DMS79 (cell line): ENCODE measurements around the gene WDR36.

Experiments
- DNase-seq: peaks from one replicate; lab custom pipeline; 2025; lab: John Stamatoyannopoulos, UW

Gene WDR36

DNA sequence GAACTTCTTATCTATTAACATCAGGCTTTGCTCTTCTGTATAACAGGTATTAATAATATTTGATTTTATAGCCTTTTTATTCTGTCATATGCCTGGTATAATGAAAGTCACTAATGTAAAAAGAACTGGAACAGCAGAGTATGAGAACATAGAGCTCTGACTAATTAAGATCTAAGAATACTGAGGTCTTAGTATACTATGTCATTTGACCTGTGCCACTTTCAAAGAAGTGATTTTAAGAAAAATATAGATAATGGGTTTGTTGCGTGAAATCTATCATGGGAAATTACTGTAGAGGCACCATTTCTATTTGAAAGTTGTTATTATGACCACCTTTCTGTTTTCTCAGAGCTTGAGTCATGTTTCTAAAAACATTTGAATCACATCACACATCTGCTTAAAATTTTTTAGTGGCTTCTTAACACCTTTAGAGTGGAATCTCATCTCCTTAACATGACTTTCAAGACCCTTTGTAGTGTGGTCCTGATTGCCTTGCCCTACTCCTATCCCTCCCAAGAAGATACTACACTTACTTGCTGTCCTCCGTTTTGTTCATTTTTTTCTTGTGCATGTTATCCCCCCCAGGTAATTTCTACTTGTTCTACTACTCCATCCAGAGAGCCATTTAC is 14.3 kb downstream of the WDR36 start:
- no peak for DNase-seq

DNA sequence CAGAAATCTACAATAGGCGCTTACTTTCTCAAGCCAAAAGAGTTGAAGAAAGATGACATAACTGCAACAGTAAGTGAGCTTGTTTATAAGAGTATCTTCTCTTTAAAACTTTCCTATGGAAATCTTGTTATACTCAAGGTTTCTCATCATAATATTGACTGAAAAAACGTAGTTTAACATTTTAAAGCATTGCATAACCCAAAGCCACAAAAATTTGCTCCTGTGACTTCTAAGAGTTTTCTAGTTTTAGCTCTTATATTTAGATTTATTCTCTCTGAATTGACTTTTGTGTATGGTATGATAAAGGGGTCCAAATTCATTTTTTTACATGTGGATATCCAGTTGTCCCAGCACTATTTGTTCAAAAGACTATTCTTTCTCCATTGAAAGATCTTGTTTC is 15.2 kb downstream of the WDR36 start:
- no peak for DNase-seq

DNA sequence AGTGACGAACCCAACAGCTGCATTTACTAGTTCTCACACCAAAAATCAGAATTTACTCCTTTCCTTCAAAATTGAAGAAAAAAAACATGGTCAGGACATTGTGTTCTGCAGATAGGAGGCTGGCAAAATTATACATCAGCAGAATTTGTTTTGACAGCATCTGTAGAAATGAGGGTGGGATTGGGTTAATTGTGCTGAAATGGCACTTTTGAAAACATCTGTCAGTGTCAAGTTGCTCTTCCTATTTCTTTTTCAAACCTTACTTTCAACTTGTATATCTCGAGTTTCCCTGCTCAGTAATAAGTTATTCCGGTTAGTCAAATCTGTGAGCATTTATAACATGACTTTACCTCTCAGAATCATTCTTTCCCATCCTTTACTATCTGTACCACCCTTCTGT is 19.8 kb downstream of the WDR36 start:
- DNase-seq: no peak

DNA sequence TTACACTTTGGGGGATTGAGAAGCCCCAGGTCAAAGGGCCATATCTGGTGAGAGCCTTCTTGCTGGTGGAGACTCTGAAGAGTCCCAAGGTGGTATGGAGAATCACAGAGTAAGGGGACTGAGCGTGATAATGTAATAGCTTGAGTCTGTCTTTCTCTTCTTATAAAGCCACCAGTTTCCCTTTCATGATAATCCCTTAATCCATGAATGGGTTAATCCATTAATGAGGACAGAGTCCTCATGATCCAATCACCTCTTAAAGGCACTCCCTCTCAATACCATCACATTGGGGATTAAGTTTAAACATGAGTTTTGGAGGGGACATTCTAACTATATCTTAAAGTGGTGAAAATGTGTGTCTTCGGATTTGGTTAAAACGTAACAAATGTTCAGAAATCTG is 21.5 kb downstream of the WDR36 start:
- DNase-seq: no peak

DNA sequence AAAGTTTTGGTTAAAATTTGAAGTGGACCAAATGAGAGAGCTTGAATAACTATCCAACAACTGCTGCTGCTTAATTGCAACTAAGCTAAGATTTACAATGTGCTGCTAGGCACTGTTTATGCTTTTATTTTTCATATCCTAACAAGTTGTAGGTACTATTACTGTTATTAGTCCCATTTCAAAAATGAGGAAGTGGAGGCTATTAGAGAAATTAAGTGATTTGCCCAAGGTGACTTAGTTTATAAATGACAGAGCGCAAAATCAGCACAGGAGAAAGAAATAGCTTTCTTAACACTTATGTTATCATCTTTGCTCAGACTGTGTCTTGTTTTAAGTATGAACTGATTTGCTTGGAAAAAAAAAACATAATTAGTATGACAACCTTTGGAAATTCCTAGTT is 23.1 kb downstream of the WDR36 start:
- DNase-seq: no peak

DNA sequence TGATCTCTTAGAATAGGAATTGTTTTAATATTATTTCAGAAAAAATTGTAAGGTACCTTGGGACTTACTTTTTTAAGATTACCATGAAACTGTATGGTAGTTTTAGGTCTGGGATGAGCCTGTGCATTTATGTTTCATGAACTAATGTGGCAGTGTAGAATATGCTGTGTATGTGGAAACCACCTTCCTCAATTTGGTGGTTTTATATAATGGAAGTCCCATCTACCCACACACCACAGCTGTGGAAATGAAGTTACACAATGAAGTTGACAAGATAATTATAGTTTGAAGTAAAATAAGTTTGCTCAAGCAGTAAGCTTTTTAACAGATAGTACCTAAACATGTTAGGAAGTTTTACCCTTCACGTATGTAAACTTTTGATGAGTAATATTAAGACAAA is 24.4 kb downstream of the WDR36 start:
- no peak for DNase-seq

DNA sequence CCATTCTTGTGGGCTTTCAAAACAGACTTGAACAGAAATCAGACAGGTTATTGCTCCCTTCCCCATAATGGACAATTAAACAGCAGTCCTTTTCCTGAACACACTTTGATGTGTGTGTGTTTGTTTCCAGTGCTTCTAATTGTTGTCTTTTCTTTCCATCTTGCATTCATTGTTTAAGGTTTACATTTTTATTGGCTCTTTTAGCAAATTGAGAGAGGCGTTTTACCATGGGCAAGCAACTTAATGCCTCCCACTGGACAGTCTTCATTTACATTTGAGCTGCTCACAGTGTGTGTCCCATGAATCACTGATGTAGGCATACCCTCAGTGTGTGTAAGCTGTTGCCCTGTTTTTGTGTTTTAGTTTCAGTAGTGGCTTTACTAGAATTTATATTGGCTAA is 25.0 kb downstream of the WDR36 start:
- DNase-seq: no peak

DNA sequence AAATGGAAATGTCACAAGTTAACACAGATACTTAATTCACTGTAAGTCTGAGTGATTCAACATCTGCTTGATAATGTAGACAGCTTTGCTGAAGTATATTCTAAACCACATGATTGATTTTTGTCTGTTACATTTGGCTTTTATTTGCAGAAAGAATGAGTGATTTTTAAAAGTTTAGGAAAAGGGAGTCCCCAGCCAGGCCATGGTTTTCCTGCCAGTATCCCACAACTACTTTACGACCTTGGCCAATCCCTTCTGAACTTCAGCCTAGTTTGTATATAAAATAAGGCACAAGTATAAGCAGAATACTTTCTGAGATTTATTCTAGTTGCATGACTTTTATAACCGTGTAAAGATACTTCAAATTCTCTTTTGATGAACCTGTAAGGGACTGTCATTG is 27.1 kb downstream of the WDR36 start:
- no peak for DNase-seq

DNA sequence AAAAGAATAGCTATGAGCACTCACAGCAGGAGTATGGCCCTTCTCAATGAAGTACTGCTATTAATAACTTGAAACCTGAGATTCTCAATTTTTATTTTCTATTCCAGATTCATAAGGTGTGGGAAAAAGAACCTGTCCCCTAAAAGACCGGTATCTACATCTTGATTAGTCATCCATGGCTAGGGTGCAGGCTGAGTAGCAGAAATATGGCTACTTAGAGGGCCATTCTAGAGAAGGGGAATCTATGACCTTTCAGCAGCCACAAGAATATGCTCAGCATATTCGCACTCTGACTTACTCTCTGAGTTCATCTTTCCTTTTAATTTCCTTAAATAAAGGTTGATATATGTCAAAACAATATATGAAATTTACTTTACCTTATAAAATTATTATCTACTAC is 27.7 kb downstream of the WDR36 start:
- DNase-seq: no peak

DNA sequence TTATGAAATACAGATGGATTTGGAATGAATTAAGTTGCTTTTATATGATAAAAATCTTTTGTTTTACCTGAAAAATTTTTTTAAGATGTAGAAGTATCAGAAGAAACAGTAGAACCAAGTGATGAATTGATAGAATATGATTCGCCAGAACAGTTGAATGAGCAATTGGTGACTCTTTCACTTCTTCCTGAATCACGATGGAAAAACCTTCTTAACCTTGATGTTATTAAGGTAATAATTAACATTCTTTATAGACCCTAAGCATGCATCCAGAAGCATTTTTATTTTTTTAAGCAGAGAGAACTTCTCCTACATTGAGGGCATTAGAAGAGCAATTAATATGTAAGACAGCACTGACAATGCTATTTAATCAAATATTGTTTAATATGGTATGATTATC is 28.8 kb downstream of the WDR36 start:
- no peak for DNase-seq

DNA sequence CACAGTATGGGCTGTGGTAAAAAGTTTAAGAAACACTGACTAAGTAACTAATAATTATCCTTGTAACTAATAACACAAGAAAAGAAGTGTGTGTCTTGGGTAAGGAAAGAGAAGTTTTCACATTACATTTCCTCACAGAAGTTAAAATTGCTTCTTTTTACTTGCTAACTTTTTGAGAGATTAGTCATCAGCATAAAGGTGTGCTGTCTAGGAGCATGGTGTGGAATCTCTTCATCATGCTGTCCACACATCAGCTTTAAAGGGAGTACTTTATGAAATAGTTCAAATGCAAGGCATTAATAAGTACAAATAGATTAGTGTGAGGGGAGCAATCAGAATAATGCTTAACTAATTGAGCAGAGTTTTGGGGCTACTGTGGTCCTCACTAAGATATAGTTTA is 29.8 kb downstream of the WDR36 start:
- no peak for DNase-seq

DNA sequence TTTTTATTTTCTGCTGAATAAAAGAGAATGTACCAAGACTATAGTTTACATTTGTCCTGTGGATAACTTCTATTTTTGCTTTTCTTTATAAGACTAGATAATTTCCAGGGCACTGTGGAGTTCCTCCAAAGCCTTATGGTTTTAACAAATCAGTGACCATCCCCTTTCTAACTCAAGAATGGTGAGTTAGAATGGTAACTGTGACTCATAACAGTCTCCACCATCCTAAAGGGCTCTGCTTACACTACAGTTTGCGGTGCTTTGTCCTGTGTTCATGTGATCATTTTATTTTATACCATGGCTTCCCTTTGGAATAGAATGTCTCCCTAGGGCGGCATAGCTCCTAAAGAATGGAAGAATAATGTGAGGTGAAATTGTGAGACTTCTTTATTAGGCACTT is 30.2 kb downstream of the WDR36 start:
- no peak for DNase-seq

DNA sequence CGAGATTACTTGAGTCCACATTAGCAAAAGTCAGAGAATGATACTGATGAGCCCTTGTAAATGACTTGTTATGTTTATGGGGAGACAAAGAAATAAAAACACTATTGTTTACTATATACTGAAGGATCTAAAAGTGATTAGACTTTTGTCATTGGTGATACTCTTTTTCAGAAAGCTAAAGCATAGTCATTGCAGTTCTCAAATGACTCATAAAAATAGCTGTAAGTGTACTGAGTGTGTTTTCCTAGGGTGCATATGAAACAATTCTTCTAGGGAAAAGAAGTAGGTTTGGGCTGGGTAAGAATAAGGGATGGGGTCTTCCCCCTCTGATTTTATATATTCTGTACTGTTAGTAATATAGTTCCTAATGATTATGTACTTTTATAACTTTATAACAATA is 32.6 kb downstream of the WDR36 start:
- no peak for DNase-seq

DNA sequence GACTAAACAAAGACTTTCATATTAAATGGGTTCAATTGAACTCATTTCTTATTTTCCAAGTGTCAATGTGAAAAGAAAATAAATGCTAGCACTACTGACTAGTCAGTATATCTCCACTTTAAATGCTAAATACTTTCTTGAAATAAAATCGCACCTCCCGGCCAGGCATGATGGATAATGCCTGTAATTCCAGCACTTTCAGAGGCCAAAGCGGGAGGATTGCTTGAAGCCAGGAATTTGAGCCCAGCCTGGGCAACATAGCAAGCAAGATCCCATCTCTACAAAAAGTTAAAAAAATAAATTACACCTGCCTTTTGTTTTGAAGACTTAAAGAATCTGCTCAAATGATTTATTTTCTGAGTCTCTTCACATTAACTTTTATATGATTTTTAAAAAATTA is 34.7 kb downstream of the WDR36 start:
- DNase-seq: no peak

DNA sequence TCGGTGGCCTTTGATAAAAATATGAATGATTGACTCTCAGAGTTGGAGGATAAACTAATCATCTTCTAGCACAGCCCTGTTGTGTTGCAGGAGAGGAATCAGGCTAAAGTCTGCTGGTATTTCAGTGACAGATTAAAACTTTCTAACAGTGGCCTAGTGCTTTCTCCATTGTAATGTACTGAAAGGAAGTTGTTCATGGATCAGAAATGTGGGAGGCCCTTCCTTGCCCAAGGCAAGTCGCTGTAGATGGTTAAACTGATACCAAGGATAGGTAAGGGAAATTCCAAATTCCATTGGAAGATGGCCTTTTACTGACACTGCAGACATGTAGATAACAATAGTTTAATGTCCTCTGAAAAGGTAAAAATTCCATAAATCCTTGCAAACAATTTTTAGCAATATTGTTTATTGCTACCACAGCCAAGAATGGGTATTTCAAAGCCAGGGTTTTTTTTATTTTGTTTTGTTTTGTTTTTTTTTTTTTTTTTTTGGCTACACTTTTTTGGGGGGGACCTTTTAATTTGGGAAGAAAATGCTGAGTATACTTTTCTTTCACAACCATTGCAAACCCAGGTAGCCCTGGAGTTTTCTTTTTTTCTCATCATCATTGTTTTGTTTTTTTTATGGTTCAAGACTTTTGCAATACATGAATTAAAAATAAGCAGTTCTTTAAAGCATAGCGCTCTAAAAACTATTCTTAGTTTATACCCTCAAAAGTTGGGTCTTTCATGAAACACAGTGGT is 35.5 kb downstream of the WDR36 start:
- no peak for DNase-seq

DNA sequence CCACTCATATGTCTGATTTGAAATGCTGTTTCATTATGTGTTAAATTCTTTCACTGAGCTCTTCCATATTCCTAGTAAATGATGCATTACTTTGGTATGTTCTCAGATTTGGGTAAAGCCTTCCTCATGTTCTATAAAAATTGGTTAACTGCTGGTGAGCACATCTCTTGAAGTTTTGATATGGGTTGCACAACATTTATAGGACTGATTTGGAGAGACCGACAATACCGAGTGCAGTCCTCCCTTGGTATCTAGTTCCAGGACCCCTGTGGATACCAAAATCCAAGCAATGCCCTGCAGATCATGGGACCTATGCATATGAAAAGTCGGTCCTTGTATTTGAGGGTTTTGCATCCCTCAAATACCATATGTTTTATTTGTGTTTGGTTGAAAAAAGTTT is 37.8 kb downstream of the WDR36 start:
- DNase-seq: no peak

DNA sequence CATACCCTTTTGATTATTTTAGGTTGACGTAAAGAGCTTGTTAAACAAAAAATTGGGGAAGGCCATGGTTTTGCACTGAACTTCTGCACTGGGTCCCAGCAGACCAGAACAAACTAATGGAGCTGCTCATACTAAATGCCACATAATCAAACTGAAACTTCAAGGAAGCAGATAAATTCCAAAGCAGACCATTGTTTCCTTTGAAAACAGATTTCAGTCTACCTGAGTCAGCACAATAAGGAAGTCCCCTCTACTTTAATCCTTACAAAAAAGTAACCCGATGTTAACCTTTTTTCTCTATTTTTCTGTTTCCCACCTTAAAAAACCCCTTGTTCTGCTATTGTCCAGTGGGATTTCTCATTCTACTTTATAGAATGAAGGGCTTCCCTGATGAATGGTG is 39.2 kb downstream of the WDR36 start:
- DNase-seq: no peak

DNA sequence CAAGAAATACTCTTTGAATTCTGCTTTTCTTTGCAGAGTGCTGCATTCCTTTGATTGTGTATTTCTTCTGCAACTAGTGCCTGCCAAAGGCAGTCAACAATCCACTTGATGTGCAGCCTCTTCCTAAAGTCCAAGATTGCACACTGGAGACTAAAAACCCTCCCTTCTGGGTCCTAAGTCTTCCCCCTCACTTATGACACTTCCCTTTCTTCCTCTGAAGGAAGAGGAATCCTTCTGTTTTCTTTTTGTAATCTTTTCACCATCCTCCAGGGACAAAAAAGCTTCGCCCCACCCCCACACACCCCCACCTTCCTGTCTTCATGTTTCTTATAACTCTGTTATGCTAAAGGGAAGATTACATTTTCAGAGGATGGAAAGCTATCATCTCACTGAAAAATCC is 39.9 kb downstream of the WDR36 start:
- no peak for DNase-seq

DNA sequence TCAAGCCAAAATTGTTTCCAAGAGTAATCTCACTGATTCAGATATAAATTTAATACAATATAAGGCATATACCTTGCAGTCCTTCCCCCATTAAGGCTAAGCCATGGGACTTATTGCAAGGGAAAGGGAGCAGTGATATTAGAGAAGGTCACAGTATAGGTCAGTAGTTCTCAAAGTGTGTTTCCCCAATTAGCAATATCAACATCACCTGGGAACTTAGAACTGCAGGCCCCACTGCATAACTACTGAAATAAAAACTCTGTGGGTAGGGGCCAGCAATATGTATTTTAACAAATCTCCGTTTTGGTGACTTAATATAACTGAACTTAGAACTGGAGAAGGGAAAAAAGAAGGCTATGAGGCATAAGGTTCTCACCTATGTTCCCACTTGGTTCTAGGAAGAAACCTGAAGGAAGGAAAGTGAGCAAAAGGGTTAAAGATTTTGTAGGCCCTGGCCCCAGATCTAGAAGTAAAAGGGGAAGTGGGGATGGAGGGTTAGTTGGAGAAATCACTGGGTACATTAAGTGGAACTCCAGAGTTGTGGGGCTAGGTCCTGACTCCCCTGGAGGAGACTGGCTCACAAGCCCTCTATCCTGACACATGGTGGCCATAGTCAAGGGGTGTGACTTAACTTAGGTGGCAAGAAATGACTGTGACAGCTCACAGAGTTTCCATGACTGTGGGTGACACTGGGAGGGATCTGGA is 40.7 kb downstream of the WDR36 start:
- DNase-seq: no peak

DNA sequence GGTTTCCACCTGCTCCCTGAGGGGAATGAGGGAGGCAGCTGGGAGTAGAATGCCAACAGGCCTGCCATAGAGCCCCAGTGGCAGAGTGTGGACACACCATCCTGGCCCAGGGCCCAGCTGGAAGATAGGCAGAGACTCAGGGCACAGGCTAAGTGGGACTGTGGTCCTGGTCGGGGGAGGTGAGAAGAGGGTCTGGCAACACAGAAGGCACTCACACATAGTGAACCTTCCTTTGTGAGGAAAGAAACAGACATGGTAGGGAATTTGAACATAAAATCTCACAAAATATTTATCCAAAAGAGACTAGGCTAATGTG is 41.2 kb downstream of the WDR36 start:
- no peak for DNase-seq

DNA sequence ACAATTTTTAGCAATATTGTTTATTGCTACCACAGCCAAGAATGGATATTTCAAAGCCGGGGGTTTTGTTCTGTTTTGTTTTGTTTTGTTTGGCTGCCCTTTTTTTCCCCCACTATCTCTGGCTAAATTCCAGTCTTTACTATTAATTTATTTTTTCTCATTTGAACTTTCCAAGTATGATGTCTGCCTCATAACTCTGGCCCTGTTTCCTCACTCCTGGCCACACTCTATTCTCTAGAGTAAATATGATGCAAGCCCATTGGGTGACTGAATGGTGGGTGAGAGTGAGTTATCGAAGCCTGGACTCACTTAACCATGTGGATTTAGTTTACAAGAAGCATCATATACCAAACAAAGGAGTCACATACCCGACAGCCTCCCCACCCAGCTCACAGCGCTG is 41.9 kb downstream of the WDR36 start:
- DNase-seq: no peak

DNA sequence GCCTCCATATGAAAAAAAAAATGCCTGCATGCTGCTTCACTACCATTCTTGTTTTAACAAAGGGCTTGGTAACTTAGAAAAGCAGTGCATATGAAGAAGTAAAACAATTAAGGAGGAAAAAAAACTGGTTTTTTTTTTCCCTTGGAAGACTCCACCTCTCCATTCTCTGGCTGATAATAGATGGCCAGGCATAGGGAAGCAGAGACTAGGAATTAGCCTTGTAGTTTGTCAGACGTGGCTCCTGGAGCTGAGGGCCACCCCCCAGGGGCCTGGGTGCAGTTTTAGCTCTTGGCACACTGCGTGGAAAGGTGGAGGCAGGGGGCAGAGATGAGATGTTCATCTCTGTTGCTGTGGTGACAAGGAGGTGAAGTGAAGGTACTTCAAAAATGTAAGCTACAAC is 42.7 kb downstream of the WDR36 start:
- DNase-seq: no peak

DNA sequence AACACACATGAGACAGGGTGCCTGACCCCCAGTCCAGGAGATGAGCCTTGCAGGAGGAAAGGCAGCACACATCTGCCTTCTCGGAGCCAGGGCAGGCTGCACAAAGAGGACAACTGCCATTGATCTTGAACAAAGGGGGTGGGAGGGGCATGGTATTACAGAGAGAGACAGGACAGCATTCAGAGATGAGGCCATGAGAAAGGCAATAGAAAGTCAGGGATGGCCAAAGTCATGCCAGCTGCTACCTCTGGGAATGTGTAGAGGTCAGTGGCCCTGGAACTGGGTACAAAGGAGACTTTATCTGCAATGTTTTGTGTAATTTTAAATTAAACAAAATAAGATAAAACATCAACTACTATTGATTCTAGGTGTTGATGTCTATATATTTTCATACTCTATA is 43.2 kb downstream of the WDR36 start:
- DNase-seq: no peak

DNA sequence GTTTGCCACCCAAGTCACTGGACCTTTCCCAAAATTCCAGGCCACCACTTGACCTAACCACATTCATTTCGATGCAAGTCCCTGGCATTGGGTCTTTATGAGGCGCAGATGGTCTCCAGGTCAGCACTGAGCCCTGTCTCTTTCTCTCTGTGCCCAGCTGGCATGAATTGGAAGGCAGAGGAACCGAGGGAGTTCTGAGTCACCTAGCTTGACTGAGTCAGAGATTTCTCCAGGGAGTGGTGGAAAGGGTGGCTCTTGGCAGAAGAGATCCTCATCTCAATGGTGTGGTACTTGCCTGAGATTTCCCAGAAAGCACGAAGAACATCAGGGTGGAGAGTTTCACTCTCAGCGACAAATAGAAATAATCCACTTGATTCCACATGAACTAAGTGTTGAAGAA is 43.8 kb downstream of the WDR36 start:
- no peak for DNase-seq
